GM18870 (cell line): ENCODE results near the gene OMD.
"Not testable (repeated sequence)": the region's sequence is repeated elsewhere in the genome, so short reads cannot be mapped to it uniquely, and the experiment has no call there.

Experiments used
- ATAC-seq: cut with Tn5 transposase; IDR thresholded peaks from one replicate; pipeline ENCODE4 v1.9.1; 2021; ENCODE audit warnings: moderate library complexity; ENCODE audit not compliant: unreplicated experiment

The OMD gene

GRCh38 chr9:92414566-92414965 is 9.7 kb downstream of the OMD start:
- no peak for ATAC-seq

GRCh38 chr9:92411157-92411556 is 13.1 kb downstream of the OMD start:
- not testable (repeated sequence) for ATAC-seq

GRCh38 chr9:92408747-92409478 is 15.4 kb downstream of the OMD start:
- ATAC-seq: no peak

DNA sequence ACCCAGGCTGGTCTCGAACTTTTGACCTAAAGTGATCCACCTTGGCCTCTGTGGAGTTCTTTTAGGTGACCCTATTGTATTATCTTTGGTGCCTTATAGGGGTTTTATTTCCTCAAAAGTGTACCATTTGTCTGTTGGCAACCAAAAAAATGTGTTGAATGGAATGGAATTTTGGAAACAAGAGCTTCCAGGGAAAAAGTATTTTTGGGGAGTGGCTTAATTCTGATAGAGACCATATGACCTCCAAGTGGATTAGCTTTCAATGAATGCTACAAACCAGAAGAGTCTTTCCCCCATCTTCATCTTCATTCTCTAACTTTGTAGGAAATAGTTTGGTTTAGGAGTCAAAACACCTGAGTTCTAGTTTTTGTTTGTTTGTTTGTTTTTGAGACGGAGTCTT is 16.5 kb downstream of the OMD start:
- no peak for ATAC-seq

DNA sequence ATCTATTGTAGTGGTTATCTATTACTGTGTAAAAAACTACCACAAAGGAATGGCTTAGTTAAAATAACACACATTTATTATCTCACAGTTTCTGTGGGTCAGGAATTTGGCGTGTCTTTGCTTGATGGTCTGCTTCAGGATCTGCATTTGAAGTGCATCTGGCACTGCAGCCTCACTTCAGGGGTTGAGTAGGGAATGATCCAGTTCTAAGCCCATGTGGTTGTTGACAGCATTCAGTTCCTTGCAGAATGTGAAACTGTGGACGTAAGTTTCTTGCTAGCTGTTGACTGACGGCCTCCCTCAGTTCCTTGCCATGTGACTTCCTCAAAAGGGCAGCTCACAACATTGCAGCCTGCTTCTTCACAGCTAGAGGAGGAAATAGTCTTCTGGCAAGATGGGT is 17.8 kb downstream of the OMD start:
- ATAC-seq: peak; percentile 59

DNA sequence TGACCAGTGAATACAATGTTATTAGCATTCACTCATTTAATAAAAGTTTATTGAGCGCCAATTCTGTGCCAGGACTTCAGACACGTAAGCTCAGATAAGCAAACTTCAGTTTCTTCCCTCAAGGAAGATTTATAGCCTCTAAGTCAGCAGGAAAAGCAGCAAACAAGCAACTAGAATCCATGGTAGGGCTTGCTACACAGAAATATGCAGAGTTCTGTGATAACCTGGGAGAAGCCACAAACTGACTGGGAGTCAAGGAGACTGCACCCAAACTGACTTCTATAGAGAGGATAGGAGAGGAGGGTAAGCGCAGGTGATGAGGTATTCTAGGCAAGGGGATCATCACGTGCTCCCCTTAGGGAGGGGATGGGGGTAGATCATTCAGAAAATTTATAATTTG is 18.5 kb downstream of the OMD start:
- ATAC-seq: no peak

DNA sequence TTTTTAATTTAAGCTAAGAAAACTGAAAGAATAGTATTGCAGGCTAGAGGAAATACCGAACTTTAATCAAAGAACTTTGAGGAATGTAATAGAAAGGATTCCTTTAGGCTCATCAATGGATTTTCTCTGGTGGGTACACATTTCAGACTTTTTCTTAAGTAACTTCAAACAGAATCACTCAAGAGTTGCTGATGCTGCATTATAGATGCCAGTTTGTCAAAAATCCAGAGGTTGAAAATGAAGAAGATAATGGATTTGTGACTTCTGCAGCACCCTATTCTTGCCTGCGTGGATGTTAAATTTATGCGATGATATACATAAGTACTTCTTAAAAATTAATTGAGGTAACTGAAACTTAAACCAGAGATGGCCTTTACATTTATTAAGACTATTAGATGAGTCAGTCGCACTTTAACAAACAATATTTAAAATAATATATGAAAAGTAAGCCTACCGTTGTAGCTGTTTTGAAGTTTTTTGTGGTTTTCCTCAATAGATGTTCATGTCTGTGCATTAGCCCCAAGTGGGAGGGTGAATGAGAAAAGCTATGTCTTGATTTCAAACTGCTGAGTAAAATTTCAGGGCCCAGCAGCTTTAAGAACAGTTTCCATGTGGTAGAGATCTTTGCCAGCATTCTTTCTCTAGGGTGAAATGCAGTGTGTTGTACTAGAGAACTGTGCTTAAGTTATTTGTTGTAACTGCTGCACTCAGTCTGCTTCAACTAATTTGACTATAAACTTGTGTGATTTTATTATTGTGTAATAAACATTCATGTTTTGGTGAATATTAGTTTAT is 20.0 kb downstream of the OMD start, which contains the start of gene OGN:
TSS of gene OGN (minus strand) at position 537 of the 795 bp plus-strand sequence. CDS start 1,171 bp downstream, outside the sequence.
- ATAC-seq: no peak

DNA sequence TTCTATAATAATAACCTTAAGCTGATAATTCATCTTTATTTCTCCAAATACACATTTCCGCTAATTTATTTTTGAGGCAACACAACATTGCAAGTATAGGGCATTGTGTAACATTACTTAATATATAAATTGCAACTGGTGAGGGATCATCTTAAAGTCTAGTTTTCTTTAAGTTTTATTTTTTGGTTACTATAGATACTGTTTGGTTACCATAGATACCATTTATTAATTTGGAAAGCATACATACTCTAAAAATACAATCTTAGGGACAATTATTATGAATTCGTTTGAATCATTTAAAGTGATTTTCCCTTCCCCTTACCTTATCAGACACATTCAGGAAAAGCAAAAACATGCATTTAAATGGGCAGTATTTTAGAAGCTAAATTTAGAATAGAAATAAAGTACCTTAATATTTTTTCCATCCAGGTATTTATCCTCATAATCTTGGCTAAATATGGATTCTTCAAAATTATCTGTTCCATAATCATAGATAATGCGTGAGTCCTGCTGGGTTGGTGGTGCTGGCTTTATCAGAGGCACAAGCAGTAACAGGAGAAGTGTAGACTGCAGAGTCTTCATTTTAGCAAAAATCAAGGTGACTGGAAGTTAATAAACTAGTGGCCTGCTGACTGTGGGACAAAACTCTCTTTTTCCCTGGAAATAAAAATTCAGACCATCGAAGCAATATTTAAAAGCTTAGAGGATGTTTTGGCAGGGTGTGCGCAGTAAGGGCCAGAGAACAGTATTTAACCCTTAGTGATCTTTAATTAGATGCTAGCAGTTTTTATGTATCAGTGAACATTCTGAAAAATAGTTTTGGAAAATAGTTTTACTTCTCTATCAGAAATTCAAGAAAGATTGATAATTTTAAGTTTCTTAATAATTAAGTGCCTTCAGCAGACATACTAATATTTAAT is 21.2 kb downstream of the OMD start:
- no peak for ATAC-seq

DNA sequence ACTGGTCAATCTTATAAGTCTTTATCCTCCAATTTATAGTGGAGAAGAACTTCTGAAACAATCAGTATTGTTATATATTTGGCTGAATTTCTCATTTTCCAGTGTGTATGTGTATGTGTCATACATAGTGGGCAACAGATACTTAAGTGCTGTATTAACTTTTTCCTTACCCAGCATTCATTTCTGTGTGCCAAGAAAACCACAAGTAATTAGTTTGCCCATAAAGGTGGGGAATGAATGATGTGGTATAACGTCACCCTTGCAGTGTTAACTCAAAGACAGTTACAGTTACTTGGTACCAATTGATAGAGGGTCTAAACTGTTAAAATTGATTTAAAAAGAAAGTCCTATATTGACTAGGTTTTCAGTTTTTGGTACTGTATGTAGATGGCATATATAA is 21.9 kb downstream of the OMD start:
- ATAC-seq: no peak

- ATAC-seq: no peak
These were observed 26.4 kb downstream of the OMD start for GRCh38 chr9:92397853-92398252.

GRCh38 chr9:92395617-92396016 is 28.7 kb downstream of the OMD start:
- no peak for ATAC-seq

- no peak for ATAC-seq
These were observed 30.6 kb downstream of the OMD start for GRCh38 chr9:92393686-92394085.

DNA sequence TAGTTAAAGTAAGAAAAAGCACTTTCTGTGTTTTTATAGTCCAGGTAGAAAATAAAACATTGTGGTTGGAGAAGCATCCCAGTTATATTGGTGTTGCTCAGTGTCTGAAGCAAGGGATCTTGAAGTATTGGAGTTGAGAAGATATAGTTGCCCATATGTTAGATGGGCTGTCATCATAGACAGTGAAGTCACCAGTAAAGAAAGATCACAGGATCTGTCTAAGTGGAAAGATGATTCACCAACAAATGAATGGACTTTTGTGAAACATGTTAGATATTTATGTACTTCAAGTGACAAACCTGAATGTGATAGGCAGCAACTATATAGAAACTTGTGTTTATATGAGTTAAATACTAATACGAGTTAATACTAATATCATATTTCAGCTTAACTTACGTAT is 31.6 kb downstream of the OMD start:
- ATAC-seq: no peak

DNA sequence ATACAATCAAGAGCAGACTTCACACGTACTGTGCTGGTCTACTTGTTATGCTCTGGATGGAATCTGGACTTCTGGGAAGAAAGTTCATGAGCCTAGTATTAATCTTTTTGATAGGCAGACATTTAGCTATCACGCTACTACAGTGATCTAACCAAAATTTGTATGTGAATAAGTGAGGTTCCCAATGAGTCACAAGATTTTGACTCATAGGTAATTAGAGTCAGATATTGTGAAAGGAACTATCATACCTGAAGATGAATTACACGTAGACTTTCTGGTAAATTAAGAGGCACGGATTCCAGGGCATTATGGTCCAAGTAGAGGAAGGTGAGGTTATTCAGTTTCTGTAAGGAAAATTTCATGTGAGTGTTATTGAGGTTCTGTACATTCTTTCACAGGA is 38.3 kb downstream of the OMD start:
- ATAC-seq: no peak

DNA sequence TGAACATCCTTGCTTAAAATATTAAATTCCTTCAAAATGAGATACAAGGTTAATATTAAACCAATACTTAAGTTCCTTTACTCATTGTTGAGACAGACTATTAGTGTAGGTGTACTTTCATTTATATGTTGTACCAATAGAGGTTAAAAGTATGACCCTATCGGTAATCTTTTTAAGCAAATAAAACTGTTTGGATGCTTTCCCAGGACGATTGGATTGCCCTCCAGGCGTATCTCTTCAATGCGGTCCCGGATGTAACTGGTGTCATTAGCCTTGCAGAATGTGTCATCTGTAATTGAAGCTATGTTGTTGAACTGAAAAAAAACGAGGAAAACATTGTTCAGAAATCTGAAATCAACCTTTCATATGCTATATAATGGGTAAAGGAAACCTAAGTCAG is 38.8 kb downstream of the OMD start:
- ATAC-seq: no peak

- no peak for ATAC-seq
These were observed 39.3 kb downstream of the OMD start for GRCh38 chr9:92385001-92385400.

GRCh38 chr9:92384375-92384774 is 39.9 kb downstream of the OMD start:
- no peak for ATAC-seq

- no peak for ATAC-seq
These were observed 42.5 kb downstream of the OMD start for GRCh38 chr9:92381775-92382174.

- ATAC-seq: no peak
These were observed 43.7 kb downstream of the OMD start for GRCh38 chr9:92380603-92381002.

DNA sequence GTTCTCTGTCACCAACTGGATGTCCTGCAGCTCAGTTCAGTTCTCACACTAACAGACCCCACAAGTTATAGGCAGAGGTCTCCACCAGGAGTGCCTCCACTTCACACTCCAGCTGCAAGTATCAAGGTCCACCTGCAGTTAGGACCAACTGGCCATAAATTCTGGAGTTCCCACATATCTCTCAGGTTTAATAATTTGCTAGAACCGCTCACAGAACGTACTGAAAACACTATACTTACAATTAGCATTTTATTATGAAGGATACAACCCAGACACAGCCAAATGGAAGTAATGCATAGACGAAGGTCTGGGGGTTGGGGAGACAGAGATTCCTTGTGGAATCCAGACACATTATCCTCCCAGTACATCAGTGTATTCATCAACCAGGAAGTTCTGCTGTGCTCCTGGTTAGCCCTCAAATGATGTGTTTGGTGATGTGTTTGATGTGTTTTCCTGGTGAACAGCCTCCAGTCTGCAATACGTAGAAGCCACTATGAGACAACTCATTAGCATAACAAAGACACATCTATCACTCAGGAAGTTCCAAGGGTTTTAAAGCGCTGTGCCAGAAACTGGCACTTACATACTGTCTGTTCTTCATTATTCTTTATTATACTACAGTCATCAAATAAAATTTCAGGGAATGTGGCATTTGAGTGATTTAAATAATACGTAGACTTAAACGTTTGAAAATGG is 45.3 kb downstream of the OMD start:
- ATAC-seq: no peak

GRCh38 chr9:92377876-92378275 is 46.4 kb downstream of the OMD start:
- no peak for ATAC-seq
